Activated naive CD8-positive, alpha-beta T cell treated with anti-CD3 and anti-CD28 coated beads, Interleukin-2, amount 10 ng/mL, durations not matched to agents 7 days and 5 days (primary cell): Measurements from ENCODE around the gene RASAL2. TPM values are rescaled to one million over a fixed set of nuclear protein-coding genes. Genes with fewer than 3 reads are reported as not detected.

Source experiments
- ATAC-seq: fragments of 150-1000 bp; cut with Tn5 transposase; one replicate; pipeline ENCODE4 v1.10.0; 2021; ENCODE audit warnings: low read depth, moderate library complexity
- POLR2A ChIA-PET: fragments of 350-600 bp; sonication (Branson Sonifier 250); formaldehyde crosslinking; loops from one replicate; lab custom pipeline; 2021; ENCODE audit warnings: antibody characterized with exemption; lab: Charles Lee
- DNase-seq: peaks from one replicate; pipeline ENCODE4 v3.0.0; 2021
- H3K27ac Mint-ChIP-seq: one replicate; pipeline ENCODE4 v1.8.0; 2022; ENCODE audit warnings: mild to moderate bottlenecking, mixed read lengths
- H3K27me3 Mint-ChIP-seq: one replicate; pipeline ENCODE4 v1.8.0; 2022; ENCODE audit warnings: mild to moderate bottlenecking, moderate library complexity, mixed read lengths
- H3K36me3 Mint-ChIP-seq: one replicate; pipeline ENCODE4 v1.8.0; 2021; ENCODE audit warnings: mild to moderate bottlenecking, mixed read lengths
- H3K4me1 Mint-ChIP-seq: one replicate; pipeline ENCODE4 v1.8.0; 2021; ENCODE audit warnings: mixed read lengths
- H3K4me3 Mint-ChIP-seq: one replicate; pipeline ENCODE4 v1.8.0; 2022; ENCODE audit warnings: mild to moderate bottlenecking, moderate library complexity, mixed read lengths
- H3K9me3 Mint-ChIP-seq: one replicate; pipeline ENCODE4 v1.8.0; 2021; ENCODE audit warnings: mixed read lengths
- total RNA-seq, 2 experiments: library from RNA; stranded (reverse); gene quantifications; one replicate each; pipeline ENCODE4 v1.2.3, GENCODE V29; 2021

Gene RASAL2
- total RNA-seq, 2 experiments from 2014 or later = 0.06 to 0.11 TPM

DNA sequence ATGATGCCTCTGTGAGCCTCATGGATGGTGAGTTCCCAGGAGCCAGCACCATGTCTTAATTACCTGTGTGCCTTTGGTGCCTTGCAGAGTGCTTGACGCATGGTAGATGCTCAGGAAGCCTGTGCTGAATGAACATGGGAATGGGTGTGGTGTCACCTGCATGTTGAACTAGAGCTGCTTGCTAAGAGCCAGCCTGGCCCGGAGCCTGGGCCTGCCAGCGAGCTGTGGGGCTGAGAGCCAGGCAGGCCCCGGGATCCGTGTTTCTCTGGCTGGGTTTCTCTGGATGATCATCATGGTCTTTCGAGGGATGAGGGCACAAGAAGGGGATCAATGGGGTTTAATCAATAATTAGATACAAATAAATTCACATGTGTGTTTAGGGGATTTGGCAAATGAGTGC is 412.3 kb downstream of the RASAL2 start:
- H3K4me3 Mint-ChIP-seq = no peak overlapping the region

DNA sequence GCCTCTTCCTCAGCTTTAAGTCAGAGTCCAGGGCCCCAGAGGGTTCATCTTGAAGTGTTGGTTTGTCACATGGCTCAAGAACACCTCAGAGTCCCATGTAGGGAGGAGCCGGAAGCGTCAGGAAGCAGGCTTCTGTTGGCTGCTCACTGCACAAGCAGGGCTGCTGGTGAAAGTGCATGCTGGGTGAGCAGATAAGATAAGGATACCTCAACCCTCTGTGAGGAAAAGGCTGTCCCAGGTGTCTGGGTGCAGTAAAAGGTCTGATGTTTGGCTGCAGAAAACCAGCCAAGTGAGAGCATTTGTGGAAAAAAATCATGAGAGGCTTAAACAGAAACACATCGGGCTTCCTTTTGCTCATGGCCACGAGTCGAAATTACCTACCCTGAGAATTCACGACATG is 412.8 kb downstream of the RASAL2 start:
- DNase-seq (no peak), ATAC-seq (no peak)
- Mint-ChIP-seq H3K9me3 (no peaks in the 10 kb centered on the region), H3K4me3 (no peak overlapping the region), H3K27ac (no peak overlapping the region), H3K27me3 (peaks cover 1% of the 10 kb centered on the region), H3K4me1 (no peaks in the 10 kb centered on the region), H3K36me3 (no peaks in the 10 kb centered on the region)
- POLR2A ChIA-PET = no interaction called here

More for the DNA sequence above, 412.3 kb downstream of the RASAL2 start:
- H3K36me3 Mint-ChIP-seq = no peaks in the 10 kb centered on the region
- POLR2A ChIA-PET = no interaction called here
- H3K4me1 Mint-ChIP-seq = no peaks in the 10 kb centered on the region
- ATAC-seq = no peak
- peaks cover 2% of the 10 kb centered on the region for H3K27me3 Mint-ChIP-seq
- H3K9me3 Mint-ChIP-seq = no peaks in the 10 kb centered on the region
- H3K27ac Mint-ChIP-seq = no peak overlapping the region
- DNase-seq = no peak

DNA sequence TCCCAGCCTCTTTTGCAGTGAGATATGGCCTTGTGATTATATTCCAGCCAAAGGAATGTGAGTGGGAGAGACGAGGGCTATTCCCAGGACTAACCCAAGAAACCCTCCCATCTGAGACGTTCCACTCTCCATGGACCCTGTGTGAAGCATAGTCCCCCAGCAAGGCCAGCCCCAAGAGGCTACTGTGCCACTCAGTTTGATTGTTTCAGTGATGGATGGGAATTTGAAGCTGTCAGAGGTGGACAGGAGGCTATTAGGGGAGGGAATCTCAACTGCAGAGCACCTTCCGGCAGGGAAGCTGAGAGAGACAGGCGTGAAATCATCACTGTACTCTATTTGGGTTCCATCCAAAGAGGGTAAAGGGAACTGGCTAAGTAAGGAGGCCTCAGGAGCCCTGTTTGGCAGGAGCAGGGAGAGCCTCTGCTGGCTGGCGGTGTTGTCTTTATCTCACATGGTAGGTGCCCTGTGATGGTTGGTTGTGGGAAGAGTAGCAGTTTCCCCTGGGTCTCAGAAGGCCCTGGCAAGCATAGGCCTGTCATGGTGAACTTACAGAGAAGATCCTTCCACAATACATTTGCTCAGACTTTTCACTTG is 415.6 kb downstream of the RASAL2 start:
- Mint-ChIP-seq H3K9me3 (no peaks in the 10 kb centered on the region), H3K36me3 (no peaks in the 10 kb centered on the region), H3K4me3 (no peak overlapping the region), H3K4me1 (no peaks in the 10 kb centered on the region), H3K27ac (no peak overlapping the region), H3K27me3 (no peaks in the 10 kb centered on the region)
- ATAC-seq = no peak
- no peak for DNase-seq
- POLR2A ChIA-PET = no interaction called here

DNA sequence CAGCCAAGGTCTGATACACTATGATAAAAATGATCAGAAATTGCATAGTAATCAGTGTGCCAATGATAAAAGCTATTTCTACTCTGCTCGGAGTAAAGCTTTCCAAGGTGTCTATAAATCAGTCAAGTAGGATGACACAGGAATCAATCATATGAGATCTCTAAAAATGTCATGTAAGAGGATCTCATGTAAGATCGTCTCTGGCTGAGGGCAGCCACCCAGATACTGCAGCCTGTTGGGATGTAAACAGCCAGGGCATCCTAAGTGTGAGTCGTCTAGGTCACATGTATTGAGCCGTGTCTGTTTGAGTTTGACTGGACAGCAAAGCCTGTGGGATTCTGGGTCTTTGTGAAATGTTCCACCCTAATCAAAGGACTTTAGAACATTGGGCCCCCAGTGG is 416.3 kb downstream of the RASAL2 start:
- Mint-ChIP-seq H3K4me3 (no peak overlapping the region), H3K9me3 (no peaks in the 10 kb centered on the region), H3K36me3 (no peaks in the 10 kb centered on the region), H3K27ac (no peak overlapping the region), H3K27me3 (no peaks in the 10 kb centered on the region), H3K4me1 (no peaks in the 10 kb centered on the region)
- POLR2A ChIA-PET = no interaction called here
- no peak for DNase-seq
- no peak for ATAC-seq

DNA sequence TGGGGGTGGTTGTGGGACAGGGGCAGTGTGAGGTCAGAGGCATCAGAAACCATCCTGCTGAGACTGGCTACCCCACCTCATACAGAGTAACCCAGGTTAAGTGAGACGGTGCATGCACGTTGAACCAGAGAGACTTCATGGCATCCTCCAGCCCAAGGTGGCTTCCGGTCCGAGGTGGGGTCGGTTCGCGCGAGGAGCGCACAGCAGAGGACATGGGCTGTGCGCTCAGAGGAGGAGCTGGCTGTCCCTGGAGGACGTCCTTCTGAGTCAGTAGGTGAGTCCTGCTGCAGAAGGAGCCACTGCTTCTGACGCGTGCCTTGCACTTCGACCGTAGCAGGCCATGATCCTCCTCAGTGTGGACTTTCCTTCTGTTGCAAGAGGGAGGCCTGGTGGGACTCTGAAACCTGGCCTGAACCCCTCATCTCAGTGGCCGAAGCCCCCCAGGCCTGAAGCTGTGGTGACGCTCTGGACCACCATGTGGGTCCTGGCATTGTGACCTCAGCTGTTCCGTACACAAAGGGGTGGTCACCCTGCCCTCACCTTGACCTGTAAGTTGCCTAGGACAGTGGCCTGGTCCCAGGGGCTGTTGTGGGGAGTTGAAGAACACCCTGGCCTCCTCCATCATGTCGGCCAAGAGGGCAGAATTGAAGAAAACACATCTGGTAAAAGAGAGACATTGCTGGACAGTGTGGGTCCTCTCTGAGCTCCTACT is 418.8 kb downstream of the RASAL2 start, which contains the start of gene TEX35:
TEX35 (plus strand) TSS at position 544 of the 712 bp plus-strand sequence; CDS start at position 624, 80 bp downstream.
- peaks cover 1% of the 10 kb centered on the region for H3K27me3 Mint-ChIP-seq
- POLR2A ChIA-PET = no interaction called here

DNA sequence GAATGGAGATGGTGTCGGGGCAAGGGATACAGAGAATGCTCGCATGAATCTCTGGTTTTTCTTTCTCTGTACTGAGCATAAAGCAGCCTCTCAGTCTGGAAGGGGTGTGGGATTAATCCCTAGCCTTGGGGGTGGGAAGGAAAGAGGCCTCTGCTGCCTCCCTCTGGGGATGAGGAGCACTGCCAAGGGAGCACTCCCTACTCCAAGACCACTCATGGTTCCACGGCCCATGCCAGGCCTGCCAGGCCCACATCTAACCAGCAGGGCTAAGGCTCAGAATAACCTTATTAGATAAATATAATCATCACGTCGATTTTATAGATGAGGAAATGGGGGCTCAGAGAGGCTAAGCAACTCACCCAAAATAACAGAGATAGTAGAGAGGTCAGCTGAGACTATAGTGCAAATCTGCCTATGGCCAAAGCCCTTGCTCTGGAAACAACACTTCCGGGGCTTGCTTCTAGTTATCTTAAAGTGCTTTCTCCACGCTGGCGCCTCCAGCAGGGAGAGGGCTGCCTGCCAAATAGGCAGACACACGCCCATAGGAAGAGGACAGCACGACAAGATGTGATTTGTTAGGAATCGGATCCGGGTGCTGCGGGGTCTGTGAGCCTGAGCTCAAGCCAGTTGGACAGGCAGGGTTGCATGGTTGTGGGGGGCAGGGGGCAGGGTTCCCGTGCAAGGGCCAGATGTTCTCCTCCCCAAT is 419.5 kb downstream of the RASAL2 start:
- H3K4me1 Mint-ChIP-seq = no peaks in the 10 kb centered on the region
- H3K27me3 Mint-ChIP-seq = peaks cover 1% of the 10 kb centered on the region
- no peaks in the 10 kb centered on the region for H3K36me3 Mint-ChIP-seq
- H3K9me3 Mint-ChIP-seq = no peaks in the 10 kb centered on the region
- H3K4me3 Mint-ChIP-seq = no peak overlapping the region
- POLR2A ChIA-PET = no interaction called here
- ATAC-seq (no peak), DNase-seq (no peak)
- no peak overlapping the region for H3K27ac Mint-ChIP-seq

More for the DNA sequence above, 418.8 kb downstream of the RASAL2 start, which contains the start of gene TEX35:
- no peak for ATAC-seq
- Mint-ChIP-seq H3K9me3 (no peaks in the 10 kb centered on the region), H3K4me3 (no peak within 1 kb of the TSS), H3K36me3 (no peaks in the 10 kb centered on the region), H3K27ac (no peak within 1 kb of the TSS), H3K4me1 (no peaks in the 10 kb centered on the region)
- no peak for DNase-seq

DNA sequence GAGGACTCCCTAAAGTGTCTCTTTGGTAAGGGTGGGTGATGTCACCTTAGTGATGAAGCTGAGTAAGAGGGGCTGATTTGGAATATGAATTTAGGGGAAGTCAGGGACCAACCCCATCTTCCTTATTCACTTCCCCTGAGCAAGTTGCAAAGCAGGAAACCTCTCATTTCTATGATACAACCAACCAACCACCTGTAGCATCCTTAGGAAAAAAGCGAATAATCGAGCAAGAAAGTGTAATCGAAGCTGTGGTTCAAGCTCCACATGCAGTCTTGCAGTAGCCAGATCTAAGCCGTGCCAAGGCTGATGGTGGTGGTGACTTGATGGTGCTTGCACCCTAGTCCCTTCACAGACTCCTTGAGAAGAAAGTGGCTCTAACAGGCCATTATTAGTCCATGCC is 422.2 kb downstream of the RASAL2 start:
- H3K27ac Mint-ChIP-seq = no peak overlapping the region
- H3K27me3 Mint-ChIP-seq = peaks cover 4% of the 10 kb centered on the region
- H3K36me3 Mint-ChIP-seq = no peaks in the 10 kb centered on the region
- no peaks in the 10 kb centered on the region for H3K4me1 Mint-ChIP-seq
- DNase-seq (no peak), ATAC-seq (no peak)
- POLR2A ChIA-PET = no interaction called here
- no peak overlapping the region for H3K4me3 Mint-ChIP-seq
- no peaks in the 10 kb centered on the region for H3K9me3 Mint-ChIP-seq

DNA sequence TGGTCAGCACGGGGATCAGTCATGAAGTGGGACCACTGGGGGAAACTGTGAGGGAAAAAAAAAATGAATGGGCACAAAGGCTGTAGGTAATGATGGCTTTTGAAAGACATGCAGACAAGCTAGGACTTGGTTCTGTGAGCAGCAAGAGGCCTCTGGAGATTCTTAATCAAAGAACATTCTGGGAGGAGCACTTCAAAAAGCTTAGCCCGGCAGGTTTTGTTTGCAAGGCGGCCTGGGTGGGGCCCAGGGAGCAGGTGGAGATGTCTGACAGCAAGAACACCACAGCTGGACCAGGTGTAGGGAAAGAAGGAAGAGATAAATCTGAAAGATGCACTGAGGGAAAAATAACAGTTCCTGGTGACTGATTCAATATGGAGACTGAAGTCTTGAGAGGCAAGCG is 425.0 kb downstream of the RASAL2 start:
- no peak for ATAC-seq
- Mint-ChIP-seq H3K4me1 (no peaks in the 10 kb centered on the region), H3K27ac (no peak overlapping the region), H3K9me3 (no peaks in the 10 kb centered on the region), H3K4me3 (no peak overlapping the region), H3K27me3 (peaks cover 4% of the 10 kb centered on the region), H3K36me3 (no peaks in the 10 kb centered on the region)
- POLR2A ChIA-PET = no interaction called here
- DNase-seq = no peak

DNA sequence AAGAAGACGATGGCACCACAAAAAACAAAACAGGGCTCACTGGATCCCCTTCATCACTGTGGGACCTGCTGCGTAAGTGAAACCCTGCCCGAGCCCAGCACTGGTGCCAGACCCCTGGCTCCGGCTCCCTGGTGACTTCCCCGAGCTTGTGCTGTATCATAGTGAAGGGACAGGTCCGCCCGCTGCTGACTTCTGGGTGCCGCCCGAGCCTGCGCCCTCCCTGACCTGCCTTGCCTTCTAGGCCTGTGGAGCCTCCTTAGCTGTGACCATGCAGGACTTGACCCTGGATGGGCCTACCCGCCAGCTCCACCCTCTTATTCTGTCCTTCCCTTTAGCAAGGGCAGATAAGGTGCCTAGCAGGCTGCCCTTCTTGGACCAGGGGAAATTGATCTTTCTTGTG is 426.9 kb downstream of the RASAL2 start:
- Mint-ChIP-seq H3K36me3 (no peaks in the 10 kb centered on the region), H3K4me3 (no peak overlapping the region), H3K27me3 (peaks cover 4% of the 10 kb centered on the region), H3K4me1 (no peaks in the 10 kb centered on the region), H3K27ac (no peak overlapping the region), H3K9me3 (no peaks in the 10 kb centered on the region)
- ATAC-seq = no peak
- no peak for DNase-seq
- POLR2A ChIA-PET = no interaction called here

DNA sequence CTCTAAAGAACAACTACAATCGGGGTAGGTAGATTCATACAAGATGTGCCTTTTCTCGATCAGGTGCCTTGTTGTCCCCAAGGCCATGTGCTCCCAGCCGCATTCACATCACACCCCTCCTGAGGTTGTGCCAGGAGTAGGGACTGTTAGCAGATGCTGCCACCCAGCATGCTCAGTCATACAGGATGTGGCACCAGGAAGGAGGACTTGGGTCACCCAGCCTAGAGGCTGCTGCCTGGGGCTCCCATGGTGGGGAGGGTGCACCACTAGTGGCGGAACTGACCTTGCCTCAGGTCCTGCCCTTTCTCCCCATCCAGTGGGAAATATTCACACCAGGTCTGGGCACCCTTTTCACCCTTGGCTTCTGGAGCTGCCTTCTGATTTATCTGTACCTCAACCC is 427.3 kb downstream of the RASAL2 start:
- Mint-ChIP-seq H3K4me3 (no peak overlapping the region), H3K27me3 (peaks cover 3% of the 10 kb centered on the region), H3K9me3 (no peaks in the 10 kb centered on the region), H3K4me1 (no peaks in the 10 kb centered on the region), H3K36me3 (no peaks in the 10 kb centered on the region), H3K27ac (no peak overlapping the region)
- DNase-seq = no peak
- no peak for ATAC-seq
- POLR2A ChIA-PET = no interaction called here

DNA sequence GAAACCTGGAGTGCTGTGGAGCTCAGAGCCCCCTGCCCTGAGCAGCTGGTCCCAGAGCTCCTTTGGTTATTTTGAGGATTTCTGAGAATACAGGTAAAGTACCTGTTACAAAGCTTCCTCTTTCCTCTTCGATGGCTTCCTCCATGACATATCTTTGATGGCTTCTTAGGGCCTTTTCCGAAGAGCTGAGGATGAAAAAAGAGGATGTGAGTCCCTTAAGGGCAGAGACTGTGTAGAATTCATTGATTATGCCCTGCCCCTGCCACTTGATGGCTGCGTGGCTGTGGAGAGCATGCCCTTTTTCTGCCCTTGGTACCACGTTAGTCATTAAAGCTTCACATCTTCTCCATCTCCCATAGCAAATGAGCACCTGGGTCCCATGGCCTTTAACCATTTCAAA is 433.2 kb downstream of the RASAL2 start:
- no peaks in the 10 kb centered on the region for H3K36me3 Mint-ChIP-seq
- no peak for ATAC-seq
- no peaks in the 10 kb centered on the region for H3K9me3 Mint-ChIP-seq
- H3K27me3 Mint-ChIP-seq = no peaks in the 10 kb centered on the region
- H3K4me3 Mint-ChIP-seq = no peak overlapping the region
- no peaks in the 10 kb centered on the region for H3K4me1 Mint-ChIP-seq
- POLR2A ChIA-PET = no interaction called here
- H3K27ac Mint-ChIP-seq = no peak overlapping the region
- DNase-seq = no peak

DNA sequence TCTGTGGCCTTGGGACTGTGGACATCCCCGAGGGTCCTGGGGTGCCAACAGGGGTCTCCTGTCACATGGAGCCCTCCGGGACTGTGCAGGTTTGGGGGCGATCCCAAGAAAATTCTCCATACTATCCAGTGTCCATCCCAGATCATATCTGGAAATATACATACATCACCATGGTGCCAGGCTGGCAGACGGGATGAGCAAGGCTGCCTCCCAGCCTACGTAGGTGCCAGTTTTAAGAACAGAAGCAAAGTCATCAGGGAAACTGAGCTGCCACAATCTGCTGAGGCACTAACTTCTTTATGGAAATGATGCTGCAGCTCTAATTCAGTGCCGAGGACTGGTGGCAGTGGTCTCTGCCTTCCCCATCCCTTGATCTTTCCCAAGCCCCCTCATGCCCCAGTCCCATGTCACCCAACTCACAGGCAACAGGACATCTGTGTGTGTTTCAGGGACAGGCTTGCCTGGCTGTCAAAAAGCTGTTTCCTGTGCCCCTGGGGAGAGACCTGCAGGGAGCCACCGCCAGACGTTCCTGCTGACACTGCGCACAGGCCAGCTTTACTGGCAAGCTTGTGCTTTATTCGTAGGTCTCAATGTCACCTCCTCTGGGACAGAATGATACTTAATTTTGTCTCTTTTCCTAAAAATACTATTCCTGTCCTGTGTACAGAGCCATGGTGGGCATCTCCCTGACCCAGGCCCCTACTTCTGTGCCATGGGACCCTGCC is 434.5 kb downstream of the RASAL2 start:
- POLR2A ChIA-PET = no interaction called here
- Mint-ChIP-seq H3K27ac (no peak overlapping the region), H3K9me3 (no peaks in the 10 kb centered on the region), H3K27me3 (no peaks in the 10 kb centered on the region), H3K36me3 (no peaks in the 10 kb centered on the region), H3K4me1 (no peaks in the 10 kb centered on the region), H3K4me3 (no peak overlapping the region)
- no peak for ATAC-seq
- no peak for DNase-seq

DNA sequence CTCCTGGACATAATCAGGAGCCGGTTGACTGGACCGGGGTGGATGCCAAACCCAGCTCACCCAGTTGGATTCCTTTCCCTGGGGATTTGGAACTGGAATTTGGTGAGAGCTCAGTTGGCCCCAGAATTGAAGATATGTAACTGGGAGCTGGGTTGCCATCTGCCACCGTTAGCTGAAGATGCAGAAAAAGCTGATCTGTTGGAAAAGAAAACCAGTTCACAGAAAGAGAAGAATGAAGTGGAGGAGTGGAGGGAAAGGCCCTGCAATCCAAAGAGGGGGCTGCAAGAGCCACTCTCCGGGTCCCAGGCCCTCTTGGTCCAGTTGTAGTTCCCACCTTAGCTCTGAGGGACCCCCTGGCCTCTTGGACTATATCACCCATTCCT is 435.0 kb downstream of the RASAL2 start:
- POLR2A ChIA-PET = no interaction called here
- no peaks in the 10 kb centered on the region for H3K27me3 Mint-ChIP-seq

More for the DNA sequence above, 435.0 kb downstream of the RASAL2 start:
- DNase-seq (no peak), ATAC-seq (no peak)
- Mint-ChIP-seq H3K36me3 (no peaks in the 10 kb centered on the region), H3K4me1 (no peaks in the 10 kb centered on the region), H3K9me3 (no peaks in the 10 kb centered on the region), H3K27ac (no peak overlapping the region), H3K4me3 (no peak overlapping the region)
